Endothelial cell of umbilical vein (primary cell): ENCODE measurements around the gene SLC35D2. TPM values are rescaled to one million over a fixed set of nuclear protein-coding genes. Genes with fewer than 3 reads are reported as not detected.

Experiments used
- BruUV-seq: library from RNA; stranded (reverse); fragments of 400-500 nt; replicated peaks from 2 replicates; lab custom pipeline; 2021; lab: Mats Ljungman, UMichigan
- CTCF ChIA-PET: fragments of 300-600, 350-600 bp; sonication (Branson Sonifier 250); formaldehyde crosslinking; loops from one replicate; lab custom pipeline; 2021; ENCODE audit warnings: antibody characterized with exemption, inconsistent platforms; lab: Charles Lee
- POLR2A ChIA-PET: fragments of 300-600, 350-600 bp; sonication (Branson Sonifier 250); formaldehyde crosslinking; loops from one replicate; lab custom pipeline; 2021; ENCODE audit warnings: antibody characterized with exemption, inconsistent platforms; lab: Charles Lee
- DNase-seq: peaks from one replicate; pipeline ENCODE4 v3.0.0-alpha.2; 2011; ENCODE audit warnings: low read depth, low spot score
- FAIRE-seq: peaks from 2 replicates; lab custom pipeline; 2011; peaks lifted over from hg19 to GRCh38; lab: Jason Lieb, UNC
- H2AFZ ChIP-seq: 2 replicates; pipeline ENCODE4 v1.6.0; 2012; ENCODE audit warnings: low read depth, low read length, control low read depth, inconsistent platforms
- H3K27ac ChIP-seq: 2 replicates; pipeline ENCODE4 v1.5.1; 2011; ENCODE audit warnings: low read depth, mild to moderate bottlenecking, control low read depth, low read length, moderate library complexity; ENCODE audit not compliant: insufficient read depth
- H3K27me3 ChIP-seq, 2 experiments: 2 replicates each; pipeline versions ENCODE4 v1.6.0 to v1.6.1; 2011; ENCODE audit warnings: low read length in 2 of 2, mixed read lengths in 1 of 2; ENCODE audit not compliant: control insufficient read depth in 2 of 2, insufficient read depth in 2 of 2
- H3K36me3 ChIP-seq, 2 experiments: 2 replicates in 1 of 2; 3 replicates in 1 of 2; pipeline ENCODE4 v1.5.1; 2011; ENCODE audit warnings: low read length in 2 of 2, mild to moderate bottlenecking in 1 of 2, moderate library complexity in 1 of 2; ENCODE audit not compliant: control insufficient read depth in 2 of 2, insufficient read depth in 2 of 2; ENCODE audit errors: extremely low read depth in 1 of 2
- H3K4me1 ChIP-seq: 3 replicates; pipeline ENCODE4 v1.5.1; 2011; ENCODE audit warnings: mild to moderate bottlenecking, low read length; ENCODE audit not compliant: control insufficient read depth, insufficient read depth; ENCODE audit errors: extremely low read depth
- H3K4me2 ChIP-seq: 2 replicates; pipeline ENCODE4 v1.6.1; 2011; ENCODE audit warnings: low read length, control low read depth, mixed read lengths; ENCODE audit not compliant: insufficient read depth
- H3K4me3 ChIP-seq, 3 experiments: fragments of 200-600 bp in 1 of 3; sonication (generic), shearing (Covaris generic) in 1 of 3; replicated peaks in 1 of 3; 2 replicates each; pipeline ENCODE4 v1.5.1; 2011 to 2016; ENCODE audit warnings: control low read depth in 3 of 3, low read length in 3 of 3, mild to moderate bottlenecking in 2 of 3, inconsistent platforms in 1 of 3, low read depth in 1 of 3, moderate library complexity in 1 of 3; ENCODE audit not compliant: insufficient read depth in 1 of 3
- H3K79me2 ChIP-seq: 2 replicates; pipeline ENCODE4 v1.6.0; 2012; ENCODE audit warnings: low read length, inconsistent platforms; ENCODE audit not compliant: control insufficient read depth, insufficient read depth
- H3K9ac ChIP-seq: replicated peaks from 2 replicates; pipeline ENCODE3; 2011; ENCODE audit warnings: low read length, control low read depth; ENCODE audit not compliant: insufficient read depth; ENCODE audit errors: extremely low read depth
- H3K9me1 ChIP-seq: replicated peaks from 3 replicates; pipeline ENCODE4 v1.6.0; 2011; ENCODE audit warnings: mild to moderate bottlenecking, low read length; ENCODE audit not compliant: control insufficient read depth, insufficient read depth; ENCODE audit errors: extremely low read depth
- H3K9me3 ChIP-seq: replicated peaks from 2 replicates; pipeline ENCODE4 v1.5.1; 2012; ENCODE audit warnings: low read length, inconsistent platforms; ENCODE audit not compliant: control insufficient read depth, insufficient read depth
- H4K20me1 ChIP-seq: replicated peaks from 2 replicates; pipeline ENCODE3; 2011; ENCODE audit warnings: mild to moderate bottlenecking, low read length; ENCODE audit not compliant: control insufficient read depth, insufficient read depth; ENCODE audit errors: extremely low read depth
- EZH2 ChIP-seq: IDR thresholded peaks from 2 replicates; pipeline ENCODE4 v1.6.1; 2012; ENCODE audit warnings: borderline replicate concordance, low read depth, mild to moderate bottlenecking, moderate library complexity, low read length, inconsistent platforms; ENCODE audit not compliant: severe bottlenecking
- FOS ChIP-seq: IDR thresholded peaks from 2 replicates; pipeline ENCODE4 v1.6.1; 2011; ENCODE audit warnings: mild to moderate bottlenecking, low read length, moderate library complexity, borderline replicate concordance; ENCODE audit not compliant: insufficient read depth
- GATA2 ChIP-seq: IDR thresholded peaks from 2 replicates; pipeline ENCODE4 v1.7.0; 2011; ENCODE audit warnings: low read depth, mild to moderate bottlenecking, moderate library complexity, mixed read lengths, low read length; ENCODE audit not compliant: insufficient read length, insufficient read depth
- JUN ChIP-seq: IDR thresholded peaks from 2 replicates; pipeline ENCODE4 v1.6.1; 2011; ENCODE audit warnings: borderline replicate concordance, low read depth; ENCODE audit not compliant: insufficient read length, insufficient read depth
- MYC ChIP-seq: IDR thresholded peaks from one replicate; pipeline ENCODE4 v1.6.1; 2011; ENCODE audit warnings: mild to moderate bottlenecking, low read depth, low read length
- POLR2A ChIP-seq: IDR thresholded peaks from 2 replicates; pipeline ENCODE4 v1.6.1; 2012; ENCODE audit warnings: low read depth, mild to moderate bottlenecking, control low read depth, low read length
- POLR2AphosphoS5 ChIP-seq: IDR thresholded peaks from 2 replicates; pipeline ENCODE4 v1.6.1; 2012; ENCODE audit warnings: low read depth, mild to moderate bottlenecking, control low read depth, low read length, moderate library complexity; ENCODE audit not compliant: insufficient read depth
- dilution Hi-C: fragments of 300-500 bp; cut with MboI; formaldehyde crosslinking; loops from one replicate; pipeline ENCODE4 v1.15.0; 2019; ENCODE audit warnings: low sequenced_read_pairs; ENCODE audit not compliant: extremely low pct_ligation_motif_present
- intact Hi-C: fragments of 100-400 bp; cut with micrococcal nuclease; formaldehyde crosslinking; loops from one replicate; pipeline ENCODE4 v1.10.0; 2022
- polyA plus RNA-seq, 4 experiments: library from polyadenylated mRNA; depleted of rRNA in 3 of 4; stranded (reverse) in 3 of 4; unstranded in 1 of 4; fragments of >200 nt; gene quantifications; 2 replicates each; pipeline versions ENCODE4 v1.2.1 to v1.2.3, GENCODE V29; 2011 to 2012; ENCODE audit warnings: missing spikeins in 1 of 4
- total RNA-seq: library from RNA; stranded (reverse); gene quantifications from 2 replicates; pipeline ENCODE4 v1.2.3, GENCODE V29; 2021
- TF ChIP-seq, protein P1 (sequence below), 2 donors: IDR thresholded peaks; 1 replicate in 1 of 2; 2 replicates in 1 of 2; pipeline ENCODE4 v1.5.1; 2011; ENCODE audit warnings: low read length in 2 of 2, mild to moderate bottlenecking in 2 of 2, moderate library complexity in 2 of 2, control low read depth in 1 of 2, inconsistent platforms in 1 of 2, low read depth in 1 of 2; ENCODE audit not compliant: insufficient read depth in 1 of 2; ENCODE audit errors: extremely low read depth in 1 of 2
- TF ChIP-seq, protein P2 (sequence below): IDR thresholded peaks from 2 replicates; pipeline ENCODE4 v1.6.1; 2011; ENCODE audit not compliant: insufficient read depth, insufficient read length

Gene SLC35D2
- total and polyA plus RNA-seq, 2 donors (not counting 3 experiments of a cell fraction or from before 2014, with no cell fraction given): 21.1 to 29.9 TPM

DNA sequence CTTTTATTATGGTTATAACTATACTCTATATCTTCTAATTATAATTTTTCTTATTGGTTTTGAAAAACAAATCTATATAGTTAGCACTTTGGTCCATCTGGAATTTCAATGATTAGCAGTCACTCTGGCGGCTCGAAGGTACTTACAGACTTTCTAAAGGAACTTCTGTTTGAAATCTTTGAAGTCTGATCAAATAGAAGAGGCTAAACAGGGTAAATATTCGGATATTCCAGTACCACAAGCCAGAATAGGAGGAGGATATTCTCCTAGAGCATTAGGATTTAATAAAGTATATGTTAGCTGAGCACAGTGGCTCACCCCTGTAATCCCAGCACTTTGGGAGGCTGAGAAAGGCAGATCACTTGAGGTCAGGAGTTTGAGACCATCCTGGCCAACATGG, 42.8 kb downstream of the SLC35D2 start:
- no TSS peak for BruUV-seq
- no peak for FAIRE-seq
- H3K9me1 ChIP-seq: no peaks in the 10 kb centered on the region
- H3K4me3 ChIP-seq: no peak overlapping the region
- peaks cover 0 to 3% of the 10 kb centered on the region in 2 experiments for H3K36me3 ChIP-seq
- no peak for DNase-seq
- no peaks in the 10 kb centered on the region for H3K79me2 ChIP-seq
- no peaks in the 10 kb centered on the region for H4K20me1 ChIP-seq
- no peak overlapping the region for H3K4me2 ChIP-seq
- dilution Hi-C loops (no loop called here), intact Hi-C loops (loop anchor here (5.0 kb wide), 1 partner anchor 227 kb away; no protein-coding TSS in a partner anchor)
- peaks cover 27% of the 10 kb centered on the region for H3K4me1 ChIP-seq
- H3K27me3 ChIP-seq: no peaks in the 10 kb centered on the region
- H3K9me3 ChIP-seq: no peaks in the 10 kb centered on the region
- CTCF ChIA-PET: no interaction called here
- POLR2A ChIA-PET: no interaction called here
- no peak overlapping the region for H3K27ac ChIP-seq
- TF ChIP-seq, protein P1, sequence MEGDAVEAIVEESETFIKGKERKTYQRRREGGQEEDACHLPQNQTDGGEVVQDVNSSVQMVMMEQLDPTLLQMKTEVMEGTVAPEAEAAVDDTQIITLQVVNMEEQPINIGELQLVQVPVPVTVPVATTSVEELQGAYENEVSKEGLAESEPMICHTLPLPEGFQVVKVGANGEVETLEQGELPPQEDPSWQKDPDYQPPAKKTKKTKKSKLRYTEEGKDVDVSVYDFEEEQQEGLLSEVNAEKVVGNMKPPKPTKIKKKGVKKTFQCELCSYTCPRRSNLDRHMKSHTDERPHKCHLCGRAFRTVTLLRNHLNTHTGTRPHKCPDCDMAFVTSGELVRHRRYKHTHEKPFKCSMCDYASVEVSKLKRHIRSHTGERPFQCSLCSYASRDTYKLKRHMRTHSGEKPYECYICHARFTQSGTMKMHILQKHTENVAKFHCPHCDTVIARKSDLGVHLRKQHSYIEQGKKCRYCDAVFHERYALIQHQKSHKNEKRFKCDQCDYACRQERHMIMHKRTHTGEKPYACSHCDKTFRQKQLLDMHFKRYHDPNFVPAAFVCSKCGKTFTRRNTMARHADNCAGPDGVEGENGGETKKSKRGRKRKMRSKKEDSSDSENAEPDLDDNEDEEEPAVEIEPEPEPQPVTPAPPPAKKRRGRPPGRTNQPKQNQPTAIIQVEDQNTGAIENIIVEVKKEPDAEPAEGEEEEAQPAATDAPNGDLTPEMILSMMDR (IDR thresholded peaks at IDR 0.05; ENCODE audit: extremely low read depth in 1 of 2, insufficient read depth in 1 of 2, low read depth in 1 of 2, low read length in 2 of 2): no peak
- TF ChIP-seq EZH2 (no peak), JUN (no peak), POLR2AphosphoS5 (no peak), GATA2 (no peak), FOS (no peak), POLR2A (no peak), MYC (no peak)
- TF ChIP-seq, protein P2, sequence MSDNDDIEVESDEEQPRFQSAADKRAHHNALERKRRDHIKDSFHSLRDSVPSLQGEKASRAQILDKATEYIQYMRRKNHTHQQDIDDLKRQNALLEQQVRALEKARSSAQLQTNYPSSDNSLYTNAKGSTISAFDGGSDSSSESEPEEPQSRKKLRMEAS: no peak
- H3K9ac ChIP-seq: no peak overlapping the region
- H2AFZ ChIP-seq: no peak overlapping the region
